ENCODE measurements around the gene POLDIP2. TPM values are rescaled to one million over a fixed set of nuclear protein-coding genes. Genes with fewer than 3 reads are reported as not detected.
"Not testable (repeated sequence)": the region's sequence is repeated elsewhere in the genome, so short reads cannot be mapped to it uniquely, and the experiment has no call there.

POLDIP2 gene
- total RNA-seq, 3 donors from 2014 or later, result 71.7 to 82.4 (median 81.3) TPM

GRCh38 chr17:28344011-28344410, 13.3 kb downstream of the POLDIP2 start:
- TF ChIP-seq CTCF (IDR thresholded peaks at IDR 0.05), result no peak
- ATAC-seq, result no peak

GRCh38 chr17:28343491-28343932, 13.8 kb downstream of the POLDIP2 start:
- DNase-seq (no peak), ATAC-seq (no peak)
- Histone ChIP-seq H3K4me1 (ENCODE audit: low read depth) (no peaks in the 10 kb centered on the region), H3K4me3 (no peak overlapping the region), H3K9me3 (no peaks in the 10 kb centered on the region), H3K36me3 (ENCODE audit: low read depth) (peaks cover 10% of the 10 kb centered on the region)
- intact Hi-C loops (cut with DNase I, micrococcal nuclease), result no loop called here
- TF ChIP-seq CTCF (IDR thresholded peaks at IDR 0.05), result no peak

More at GRCh38 chr17:28344011-28344410, 13.3 kb downstream of the POLDIP2 start:
- H3K4me3 ChIP-seq, result no peak overlapping the region
- peaks cover 10% of the 10 kb centered on the region for H3K36me3 ChIP-seq (ENCODE audit: low read depth)
- H3K4me1 ChIP-seq (ENCODE audit: low read depth), result no peaks in the 10 kb centered on the region
- no peak for DNase-seq
- no peaks in the 10 kb centered on the region for H3K9me3 ChIP-seq
- intact Hi-C loops (cut with DNase I, micrococcal nuclease), result no loop called here

GRCh38 chr17:28342313-28342712, 15.0 kb downstream of the POLDIP2 start:
- intact Hi-C loops (cut with DNase I, micrococcal nuclease), result no loop called here
- DNase-seq (no peak), ATAC-seq (no peak)
- peaks cover 6% of the 10 kb centered on the region for H3K36me3 ChIP-seq (ENCODE audit: low read depth)
- no peaks in the 10 kb centered on the region for H3K4me1 ChIP-seq (ENCODE audit: low read depth)
- no peaks in the 10 kb centered on the region for H3K9me3 ChIP-seq
- no peak for TF ChIP-seq CTCF (IDR thresholded peaks at IDR 0.05)
- H3K4me3 ChIP-seq, result no peak overlapping the region

GRCh38 chr17:28341516-28341915, 15.8 kb downstream of the POLDIP2 start:
- intact Hi-C loops (cut with DNase I, micrococcal nuclease), result no loop called here
- no peak for DNase-seq
- Histone ChIP-seq H3K4me3 (no peak overlapping the region), H3K4me1 (ENCODE audit: low read depth) (peaks cover 3% of the 10 kb centered on the region), H3K9me3 (no peaks in the 10 kb centered on the region), H3K36me3 (ENCODE audit: low read depth) (peaks cover 6% of the 10 kb centered on the region)
- ATAC-seq, result no peak
- TF ChIP-seq CTCF (IDR thresholded peaks at IDR 0.05), result no peak

- no peak for TF ChIP-seq CTCF (IDR thresholded peaks at IDR 0.05)
- DNase-seq, result no peak
- Histone ChIP-seq H3K4me3 (no peak overlapping the region), H3K4me1 (ENCODE audit: low read depth) (peaks cover 6% of the 10 kb centered on the region), H3K9me3 (no peaks in the 10 kb centered on the region), H3K36me3 (ENCODE audit: low read depth) (peaks cover 8% of the 10 kb centered on the region)
- ATAC-seq, result no peak
- intact Hi-C loops (cut with DNase I, micrococcal nuclease), result no loop called here
Observed at GRCh38 chr17:28340374-28340773, 17.0 kb downstream of the POLDIP2 start.

GRCh38 chr17:28339431-28339830, 17.9 kb downstream of the POLDIP2 start:
- intact Hi-C loops (cut with DNase I, micrococcal nuclease), result no loop called here

GRCh38 chr17:28338769-28339212, 18.5 kb downstream of the POLDIP2 start:
- intact Hi-C loops (cut with DNase I, micrococcal nuclease); ATAC-seq; H3K9me3 ChIP-seq; H3K4me3 ChIP-seq; H3K36me3 ChIP-seq (ENCODE audit: low read depth); DNase-seq: not testable (repeated sequence)
- H3K4me1 ChIP-seq (ENCODE audit: low read depth), result peaks cover 19% of the 10 kb centered on the region

More at GRCh38 chr17:28339431-28339830, 17.9 kb downstream of the POLDIP2 start:
- Histone ChIP-seq H3K4me3 (no peak overlapping the region), H3K36me3 (ENCODE audit: low read depth) (peaks cover 10% of the 10 kb centered on the region), H3K9me3 (no peaks in the 10 kb centered on the region), H3K4me1 (ENCODE audit: low read depth) (peaks cover 13% of the 10 kb centered on the region)
- ATAC-seq (no peak), DNase-seq (no peak)
- TF ChIP-seq CTCF (IDR thresholded peaks at IDR 0.05), result no peak

All from mucosa of descending colon (tissue), 3 donors.